Thyroid gland (tissue), 4 donors: Measurements from ENCODE around the gene HMX2. TPM values are rescaled to one million over a fixed set of nuclear protein-coding genes. Genes with fewer than 3 reads are reported as not detected.

Experiments
- DNase-seq, 2 donors: peaks; one replicate each; pipeline ENCODE4 v3.0.0-alpha.2; 2019
- H3K27ac ChIP-seq, 3 donors: fragments of 200-600 bp; sonication (generic); 1 replicate in 2 of 3; 2 replicates in 1 of 3; pipeline ENCODE4 v1.5.1; 2016 to 2019; ENCODE audit warnings: mild to moderate bottlenecking in 1 of 3, moderate library complexity in 1 of 3
- H3K27me3 ChIP-seq: fragments of 200-600 bp; sonication (generic); one replicate; pipeline ENCODE4 v1.5.1; 2019
- H3K36me3 ChIP-seq, 2 donors: fragments of 200-600 bp; sonication (generic); one replicate each; pipeline ENCODE4 v1.5.1; 2016 to 2019
- H3K4me1 ChIP-seq, 2 donors: fragments of 200-600 bp; sonication (generic); one replicate each; pipeline ENCODE4 v1.5.1; 2017 to 2019
- H3K4me3 ChIP-seq, 3 donors: fragments of 200-600 bp; sonication (generic); replicated peaks in 1 of 3; 1 replicate in 2 of 3; 2 replicates in 1 of 3; pipeline ENCODE4 v1.5.1; 2016; ENCODE audit warnings: mild to moderate bottlenecking in 1 of 3
- H3K9me3 ChIP-seq: fragments of 200-600 bp; sonication (generic); one replicate; pipeline ENCODE4 v1.5.1; 2017
- CTCF ChIP-seq, 6 experiments: fragments of 200-600 bp in 3 of 6; fragments of 450-650 bp in 3 of 6; sonication (generic) in 3 of 6; IDR thresholded peaks; one replicate each; pipeline ENCODE4 v1.5.1; 2016 to 2019; ENCODE audit warnings: antibody characterized with exemption in 6 of 6, mild to moderate bottlenecking in 2 of 6, inconsistent platforms in 1 of 6, moderate library complexity in 1 of 6
- POLR2A ChIP-seq, 2 donors: fragments of 450-650 bp; IDR thresholded peaks; one replicate each; pipeline ENCODE4 v1.6.1; 2017; ENCODE audit warnings: antibody characterized with exemption in 2 of 2, mild to moderate bottlenecking in 2 of 2, moderate library complexity in 1 of 2
- WGBS, 2 donors: methylation state at CpG; one replicate each; pipeline ENCODE4 v1.1.5; 2017; 5-methylcytosine and 5-hydroxymethylcytosine counted together
- intact Hi-C: fragments of 100-400 bp; cut with DNase I; formaldehyde crosslinking; loops from one replicate; pipeline ENCODE4 v1.15.1; 2023
- total RNA-seq, 4 donors: library from RNA; depleted of rRNA; stranded (reverse); fragments of >200 nt; gene quantifications; one replicate each; pipeline ENCODE4 v1.2.3, GENCODE V29; 2016

HMX2 gene
- total RNA-seq, 4 donors from 2014 or later: not detected

- H3K4me3 ChIP-seq: no peak overlapping the region
- H3K9me3 ChIP-seq: no peaks in the 10 kb centered on the region
- no peak for DNase-seq
- H3K4me1 ChIP-seq: peaks cover 28 to 37% of the 10 kb centered on the region in 2 donors
- no peak for TF ChIP-seq POLR2A (IDR thresholded peaks at IDR 0.05)
- no peak for TF ChIP-seq CTCF (IDR thresholded peaks at IDR 0.05)
- 3 to 7% methylated on average over 28 to 31 of the region's 32 CpGs for WGBS, 2 donors
- H3K36me3 ChIP-seq: no peaks in the 10 kb centered on the region
- no peak overlapping the region for H3K27ac ChIP-seq
- intact Hi-C loops: no loop called here
- peaks cover 74% of the 10 kb centered on the region for H3K27me3 ChIP-seq
These were observed 8.3 kb upstream of the HMX2 start for GRCh38 chr10:123139521-123140163.

DNA sequence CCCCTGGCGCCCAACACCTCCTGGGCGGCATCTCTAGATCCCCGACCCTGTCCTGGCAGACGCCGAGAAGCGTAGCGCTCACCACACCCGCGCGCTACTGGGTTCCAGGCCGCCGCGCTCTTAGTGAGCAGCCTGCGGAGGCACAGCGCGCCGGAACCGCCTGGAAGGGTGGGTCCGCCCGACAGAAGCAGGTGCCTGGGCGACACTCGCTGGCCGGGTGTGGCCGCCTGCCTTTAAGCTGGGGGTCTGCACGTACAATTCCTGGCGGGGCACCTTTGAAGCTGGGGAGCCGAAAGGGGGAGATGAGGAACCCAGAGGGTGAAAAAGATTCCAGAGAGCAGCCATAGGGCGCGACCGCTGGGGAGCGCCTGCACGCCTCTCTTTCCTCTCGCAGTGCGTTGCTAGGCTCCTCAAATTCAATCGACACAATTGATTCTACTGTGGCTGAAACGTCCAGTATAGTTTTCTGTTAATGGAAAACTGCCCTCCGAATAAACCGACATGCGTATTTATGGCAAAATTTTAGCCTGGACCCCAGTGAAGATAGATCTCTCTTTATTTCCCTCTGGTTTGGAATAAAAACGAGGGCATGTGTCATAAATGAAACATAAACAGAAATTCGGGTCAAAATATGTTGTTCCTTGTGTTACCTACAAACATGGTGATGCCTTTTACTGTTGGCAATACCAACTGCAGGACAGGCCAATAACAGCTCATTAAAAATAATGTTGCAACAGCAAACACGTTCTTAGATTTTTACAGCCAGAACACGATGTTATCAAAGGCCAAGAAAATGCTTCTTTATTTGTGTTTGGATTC is 7.6 kb upstream of the HMX2 start:
- 7 to 10% methylated on average over 19 to 32 of the region's 43 CpGs for WGBS, 2 donors
- H3K4me3 ChIP-seq: no peak overlapping the region
- H3K27me3 ChIP-seq: peaks cover 71% of the 10 kb centered on the region
- DNase-seq: no peak
- no peaks in the 10 kb centered on the region for H3K36me3 ChIP-seq
- H3K4me1 ChIP-seq: peaks cover 22 to 29% of the 10 kb centered on the region in 2 donors
- H3K27ac ChIP-seq: no peak overlapping the region
- no peak for TF ChIP-seq CTCF (IDR thresholded peaks at IDR 0.05)
- TF ChIP-seq POLR2A (IDR thresholded peaks at IDR 0.05): no peak
- H3K9me3 ChIP-seq: no peaks in the 10 kb centered on the region
- intact Hi-C loops: no loop called here

- no peak overlapping the region for H3K4me3 ChIP-seq
- no peak for DNase-seq
- peaks cover 68% of the 10 kb centered on the region for H3K27me3 ChIP-seq
- TF ChIP-seq POLR2A (IDR thresholded peaks at IDR 0.05) (no peak), CTCF (IDR thresholded peaks at IDR 0.05) (no peak)
- no peak overlapping the region for H3K27ac ChIP-seq
- intact Hi-C loops: no loop called here
- 5 to 6% methylated on average over 6 of the region's 6 CpGs for WGBS, 2 donors
- H3K36me3 ChIP-seq: no peaks in the 10 kb centered on the region
- H3K4me1 ChIP-seq: peaks cover 17 to 25% of the 10 kb centered on the region in 2 donors
- H3K9me3 ChIP-seq: no peaks in the 10 kb centered on the region
These were observed 6.9 kb upstream of the HMX2 start for GRCh38 chr10:123140983-123141390.

DNA sequence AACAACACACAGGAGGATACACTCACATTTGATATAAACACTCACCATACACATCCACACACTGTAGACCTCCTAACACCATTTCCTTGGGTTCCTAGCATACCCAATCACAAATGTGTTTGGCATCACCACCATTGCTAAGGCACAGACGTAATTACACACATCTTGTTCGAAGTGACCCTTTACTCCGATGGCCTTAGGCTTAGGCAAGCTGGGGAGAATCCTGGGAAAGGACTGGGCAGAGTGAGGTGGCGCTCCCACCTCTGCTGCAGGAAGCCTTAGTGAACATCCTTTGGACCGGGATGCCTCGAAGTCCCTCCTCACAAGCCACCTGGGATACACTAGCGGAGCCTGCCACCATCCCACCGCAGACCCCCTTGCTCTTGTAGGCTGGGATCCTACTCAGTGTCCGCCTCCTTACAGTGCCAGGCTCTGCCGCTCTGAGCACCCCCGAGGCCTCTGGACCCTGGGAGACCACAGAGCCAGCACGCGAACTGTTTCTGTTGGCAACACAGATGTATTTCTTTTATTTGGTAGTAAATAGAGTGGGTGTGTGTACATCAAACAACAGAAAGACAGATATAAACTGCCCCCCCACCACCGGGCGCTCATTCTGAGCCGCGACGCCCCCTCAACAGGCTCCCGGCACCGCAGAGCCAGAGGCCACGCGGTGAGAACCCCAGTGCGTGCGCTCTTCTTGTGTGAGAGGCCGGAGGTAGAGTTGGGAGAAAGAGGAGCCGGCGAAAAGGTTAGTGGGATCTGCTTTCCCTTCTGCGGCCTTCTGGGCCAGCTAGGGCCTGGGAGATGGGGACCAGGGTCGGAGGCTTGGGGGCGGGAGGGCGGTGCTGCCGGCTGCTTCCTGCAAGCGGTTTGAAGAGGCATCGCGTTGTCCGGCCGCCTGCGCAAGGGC is 5.9 kb upstream of the HMX2 start:
- Histone ChIP-seq H3K27ac (no peak overlapping the region), H3K4me1 (peaks cover 8 to 18% of the 10 kb centered on the region in 2 donors), H3K36me3 (no peaks in the 10 kb centered on the region), H3K9me3 (no peaks in the 10 kb centered on the region), H3K4me3 (no peak overlapping the region), H3K27me3 (peaks cover 74% of the 10 kb centered on the region)
- TF ChIP-seq POLR2A (IDR thresholded peaks at IDR 0.05) (no peak), CTCF (IDR thresholded peaks at IDR 0.05) (no peak)
- DNase-seq: no peak
- intact Hi-C loops: no loop called here
- WGBS, 2 donors: 8 to 9% methylated on average over 30 to 34 of the region's 38 CpGs
